ENCODE measurements around the gene ALPL. TPM values are rescaled to one million over a fixed set of nuclear protein-coding genes. Genes with fewer than 3 reads are reported as not detected.

ALPL gene
- polyA plus RNA-seq, 3 donors = not detected

GRCh38 chr1:21572735-21573277 is 63.6 kb downstream of the ALPL start:
- H2AFZ ChIP-seq (ENCODE audit: insufficient read depth, low read depth, low read length, poor library complexity, severe bottlenecking) = no peak overlapping the region
- peaks cover 0 to 21% of the 10 kb centered on the region in 2 donors for H3K27me3 ChIP-seq (ENCODE audit: control insufficient read depth in 2 of 2, insufficient read depth in 2 of 2, low read length in 2 of 2)
- no peak for DNase-seq
- no peaks in the 10 kb centered on the region for H4K20me1 ChIP-seq (ENCODE audit: insufficient read depth, low read length)
- Mint-ChIP-seq H3K4me1 (no peaks in the 10 kb centered on the region), H3K4me3 (no peak overlapping the region), H3K27ac (no peak overlapping the region), H3K27me3 (ENCODE audit: low read depth in 3 of 3) (peaks cover 29 to 36% (median 35%) of the 10 kb centered on the region in 3 donors), H3K36me3 (no peaks in the 10 kb centered on the region), H3K9me3 (peaks cover 0 to 4% (median 2%) of the 10 kb centered on the region in 7 donors)
- H3K9ac ChIP-seq (ENCODE audit: insufficient read depth, low read length, poor library complexity, severe bottlenecking) = no peak overlapping the region
- no peak overlapping the region for H3K27ac ChIP-seq (ENCODE audit: low read depth in 1 of 2, low read length in 2 of 2)
- H3K79me2 ChIP-seq (ENCODE audit: insufficient read depth, low read length) = no peaks in the 10 kb centered on the region
- TF ChIP-seq, protein P1, sequence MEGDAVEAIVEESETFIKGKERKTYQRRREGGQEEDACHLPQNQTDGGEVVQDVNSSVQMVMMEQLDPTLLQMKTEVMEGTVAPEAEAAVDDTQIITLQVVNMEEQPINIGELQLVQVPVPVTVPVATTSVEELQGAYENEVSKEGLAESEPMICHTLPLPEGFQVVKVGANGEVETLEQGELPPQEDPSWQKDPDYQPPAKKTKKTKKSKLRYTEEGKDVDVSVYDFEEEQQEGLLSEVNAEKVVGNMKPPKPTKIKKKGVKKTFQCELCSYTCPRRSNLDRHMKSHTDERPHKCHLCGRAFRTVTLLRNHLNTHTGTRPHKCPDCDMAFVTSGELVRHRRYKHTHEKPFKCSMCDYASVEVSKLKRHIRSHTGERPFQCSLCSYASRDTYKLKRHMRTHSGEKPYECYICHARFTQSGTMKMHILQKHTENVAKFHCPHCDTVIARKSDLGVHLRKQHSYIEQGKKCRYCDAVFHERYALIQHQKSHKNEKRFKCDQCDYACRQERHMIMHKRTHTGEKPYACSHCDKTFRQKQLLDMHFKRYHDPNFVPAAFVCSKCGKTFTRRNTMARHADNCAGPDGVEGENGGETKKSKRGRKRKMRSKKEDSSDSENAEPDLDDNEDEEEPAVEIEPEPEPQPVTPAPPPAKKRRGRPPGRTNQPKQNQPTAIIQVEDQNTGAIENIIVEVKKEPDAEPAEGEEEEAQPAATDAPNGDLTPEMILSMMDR (IDR thresholded peaks at IDR 0.05) = no peak
- WGBS (ENCODE audit: insufficient coverage) = 89% methylated on average over 7 of the region's 13 CpGs
- H3K36me3 ChIP-seq (replicated peaks in 1 of 2; ENCODE audit: control insufficient read depth in 1 of 2, insufficient read depth in 2 of 2, low read length in 2 of 2) = no peaks in the 10 kb centered on the region
- H3K4me1 ChIP-seq (ENCODE audit: control insufficient read depth in 1 of 2, insufficient read depth in 2 of 2, low read length in 2 of 2) = no peaks in the 10 kb centered on the region
- intact Hi-C loops (cut with micrococcal nuclease) = no loop called here
- H3K4me3 ChIP-seq (replicated peaks in 1 of 3; ENCODE audit: low read depth in 2 of 3, low read length in 3 of 3) = no peak overlapping the region
- no peaks in the 10 kb centered on the region for H3K9me3 ChIP-seq (replicated peaks in 1 of 2; ENCODE audit: control insufficient read depth in 1 of 2, insufficient read depth in 1 of 2, low read length in 2 of 2)
- H3K4me2 ChIP-seq (replicated peaks; ENCODE audit: extremely low read depth, low read length, poor library complexity, severe bottlenecking) = no peak overlapping the region

GRCh38 chr1:21573475-21573874 is 64.3 kb downstream of the ALPL start:
- H3K27ac ChIP-seq (ENCODE audit: low read depth in 1 of 2, low read length in 2 of 2) = no peak overlapping the region
- Mint-ChIP-seq H3K9me3 (peaks cover 0 to 4% (median 2%) of the 10 kb centered on the region in 7 donors), H3K27ac (no peak overlapping the region), H3K4me3 (peak overlapping the region in 1 of 2 donors; percentile 55), H3K36me3 (no peaks in the 10 kb centered on the region), H3K4me1 (no peaks in the 10 kb centered on the region), H3K27me3 (ENCODE audit: low read depth in 3 of 3) (peaks cover 29 to 36% (median 33%) of the 10 kb centered on the region in 3 donors)
- no peak for DNase-seq
- TF ChIP-seq, protein P1 (IDR thresholded peaks at IDR 0.05) = no peak
- H3K27me3 ChIP-seq (ENCODE audit: control insufficient read depth in 2 of 2, insufficient read depth in 2 of 2, low read length in 2 of 2) = peaks cover 0 to 21% of the 10 kb centered on the region in 2 donors
- H3K9me3 ChIP-seq (replicated peaks in 1 of 2; ENCODE audit: control insufficient read depth in 1 of 2, insufficient read depth in 1 of 2, low read length in 2 of 2) = no peaks in the 10 kb centered on the region
- H4K20me1 ChIP-seq (ENCODE audit: insufficient read depth, low read length) = no peaks in the 10 kb centered on the region
- H3K79me2 ChIP-seq (ENCODE audit: insufficient read depth, low read length) = no peaks in the 10 kb centered on the region
- H3K36me3 ChIP-seq (replicated peaks in 1 of 2; ENCODE audit: control insufficient read depth in 1 of 2, insufficient read depth in 2 of 2, low read length in 2 of 2) = no peaks in the 10 kb centered on the region
- no peaks in the 10 kb centered on the region for H3K4me1 ChIP-seq (ENCODE audit: control insufficient read depth in 1 of 2, insufficient read depth in 2 of 2, low read length in 2 of 2)
- WGBS (ENCODE audit: insufficient coverage) = 51% methylated on average over 10 of the region's 11 CpGs
- H3K4me2 ChIP-seq (replicated peaks; ENCODE audit: extremely low read depth, low read length, poor library complexity, severe bottlenecking) = no peak overlapping the region
- H3K4me3 ChIP-seq (replicated peaks in 1 of 3; ENCODE audit: low read depth in 2 of 3, low read length in 3 of 3) = no peak overlapping the region
- no peak overlapping the region for H2AFZ ChIP-seq (ENCODE audit: insufficient read depth, low read depth, low read length, poor library complexity, severe bottlenecking)
- intact Hi-C loops (cut with micrococcal nuclease) = no loop called here
- H3K9ac ChIP-seq (ENCODE audit: insufficient read depth, low read length, poor library complexity, severe bottlenecking) = no peak overlapping the region
